Panc1 (cell line): ENCODE measurements around the gene RASA3. TPM values are rescaled to one million over a fixed set of nuclear protein-coding genes. Genes with fewer than 3 reads are reported as not detected.

ENCODE experiments used
- ATAC-seq: fragments of 200-7000 bp; cut with Tn5 transposase; 2 replicates; pipeline ENCODE4 v1.9.1; 2020; ENCODE audit warnings: mild to moderate bottlenecking, moderate library complexity
- BruUV-seq: library from RNA; stranded (reverse); fragments of 400-500 nt; replicated peaks from 2 replicates; lab custom pipeline; 2021; lab: Mats Ljungman, UMichigan
- CTCF ChIA-PET: fragments of 300-600 bp; sonication (Branson Sonifier 250); formaldehyde crosslinking; loops from one replicate; lab custom pipeline; 2022; ENCODE audit warnings: antibody characterized with exemption; lab: Charles Lee
- POLR2A ChIA-PET: fragments of 300-600 bp; sonication (Branson Sonifier 250); formaldehyde crosslinking; loops from one replicate; lab custom pipeline; 2022; ENCODE audit warnings: antibody characterized with exemption; lab: Charles Lee
- DNase-seq: peaks from one replicate; pipeline ENCODE4 v3.0.0-alpha.2; 2010; ENCODE audit warnings: low read depth, low spot score
- H3K27ac ChIP-seq: 2 replicates; pipeline ENCODE4 v1.5.1; 2011; ENCODE audit warnings: mild to moderate bottlenecking, low read length, inconsistent platforms
- H3K27me3 ChIP-seq: fragments of 200-500 bp; sonication (Bioruptor generic); 2 replicates; pipeline ENCODE4 v1.6.0; 2014; ENCODE audit warnings: low read length, inconsistent platforms; ENCODE audit not compliant: control insufficient read depth, insufficient read depth
- H3K36me3 ChIP-seq: fragments of 200-500 bp; sonication (Bioruptor generic); 2 replicates; pipeline ENCODE4 v1.5.1; 2014; ENCODE audit warnings: inconsistent platforms, mild to moderate bottlenecking, low read length, moderate library complexity; ENCODE audit not compliant: control insufficient read depth, insufficient read depth
- H3K4me1 ChIP-seq: 2 replicates; pipeline ENCODE4 v1.5.1; 2011; ENCODE audit warnings: inconsistent platforms, mild to moderate bottlenecking, low read length, moderate library complexity; ENCODE audit not compliant: control insufficient read depth, insufficient read depth
- H3K4me3 ChIP-seq, 2 experiments: 2 replicates each; pipeline ENCODE4 v1.5.1; 2011 to 2012; ENCODE audit warnings: low read depth in 2 of 2, low read length in 2 of 2, mild to moderate bottlenecking in 2 of 2, inconsistent platforms in 1 of 2, moderate library complexity in 1 of 2
- H3K9me3 ChIP-seq: fragments of 200-500 bp; sonication (Bioruptor generic); 2 replicates; pipeline ENCODE4 v1.5.1; 2014; ENCODE audit warnings: low read depth, mild to moderate bottlenecking, inconsistent platforms, low read length, moderate library complexity; ENCODE audit not compliant: control insufficient read depth, insufficient read depth
- POLR2AphosphoS5 ChIP-seq: IDR thresholded peaks from 2 replicates; pipeline ENCODE4 v1.6.1; 2012; ENCODE audit warnings: mild to moderate bottlenecking, low read depth, low read length, moderate library complexity
- SIN3A ChIP-seq: IDR thresholded peaks from 2 replicates; pipeline ENCODE4 v1.6.1; 2012; ENCODE audit warnings: low read depth, mild to moderate bottlenecking, low read length, moderate library complexity, borderline replicate concordance; ENCODE audit not compliant: insufficient read depth
- TCF7L2 ChIP-seq: IDR thresholded peaks from 2 replicates; pipeline ENCODE4 v1.6.1; 2011; ENCODE audit warnings: mild to moderate bottlenecking, low read depth, low read length, inconsistent platforms
- in situ Hi-C: cut with HindIII; loops from 2 replicates; pipeline ENCODE4 v1.10.0; 2016; ENCODE audit warnings: low sequenced_read_pairs, low pct_unique_long_range_greater_than_20kb
- intact Hi-C: fragments of 100-400 bp; cut with micrococcal nuclease; formaldehyde crosslinking; loops from one replicate; pipeline ENCODE4 v1.10.0; 2022; ENCODE audit not compliant: unreplicated experiment
- total RNA-seq: library from RNA; stranded (reverse); gene quantifications from one replicate; pipeline ENCODE4 v1.2.1, GENCODE V29; 2021; ENCODE audit not compliant: unreplicated experiment
- TF ChIP-seq, protein P1 (sequence below), 2 experiments: IDR thresholded peaks; 2 replicates each; pipeline ENCODE4 v1.6.1; 2011 to 2012; ENCODE audit warnings: low read depth in 2 of 2, control low read depth in 1 of 2, low read length in 1 of 2, mild to moderate bottlenecking in 1 of 2, moderate library complexity in 1 of 2; ENCODE audit not compliant: insufficient read depth in 1 of 2
- TF ChIP-seq, protein P2 (sequence below): fragments of 450-650 bp; IDR thresholded peaks from 2 replicates; pipeline ENCODE4 v1.5.1; 2017; ENCODE audit warnings: mild to moderate bottlenecking

RASA3 gene
- total RNA-seq, 1 experiment from 2014 or later = 33.7 TPM

DNA sequence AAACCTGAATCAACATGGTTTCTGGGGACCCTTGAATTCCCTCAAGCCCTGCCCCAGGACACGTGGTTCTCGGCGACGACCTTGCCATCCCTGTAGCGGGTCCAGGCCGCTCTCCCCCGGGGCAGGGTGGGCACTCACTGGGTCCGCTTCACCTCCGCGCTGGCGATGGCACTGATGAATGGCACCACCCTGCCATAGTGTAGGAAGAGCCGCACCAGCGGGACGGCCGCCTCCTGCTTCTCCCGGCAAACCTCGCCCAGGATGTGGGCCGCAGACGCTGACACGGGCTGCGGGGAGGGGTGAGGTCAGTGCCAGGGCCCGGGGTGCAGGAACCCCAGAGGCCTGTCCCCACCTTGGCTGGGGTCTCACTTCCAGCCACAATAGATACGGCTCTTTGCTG lies 114.5 kb downstream of the RASA3 start:
- Histone ChIP-seq H3K27ac (no peak overlapping the region), H3K9me3 (no peaks in the 10 kb centered on the region), H3K36me3 (no peaks in the 10 kb centered on the region), H3K4me1 (no peaks in the 10 kb centered on the region), H3K27me3 (no peaks in the 10 kb centered on the region), H3K4me3 (no peak overlapping the region)
- ChIA-PET POLR2A (no interaction called here), CTCF (interaction anchor here (0.5 to 0.7 kb wide), 2 partner anchors 202 to 208 kb away, joined by 3 to 4 read pairs; no protein-coding TSS in a partner anchor)
- TF ChIP-seq, protein P1, sequence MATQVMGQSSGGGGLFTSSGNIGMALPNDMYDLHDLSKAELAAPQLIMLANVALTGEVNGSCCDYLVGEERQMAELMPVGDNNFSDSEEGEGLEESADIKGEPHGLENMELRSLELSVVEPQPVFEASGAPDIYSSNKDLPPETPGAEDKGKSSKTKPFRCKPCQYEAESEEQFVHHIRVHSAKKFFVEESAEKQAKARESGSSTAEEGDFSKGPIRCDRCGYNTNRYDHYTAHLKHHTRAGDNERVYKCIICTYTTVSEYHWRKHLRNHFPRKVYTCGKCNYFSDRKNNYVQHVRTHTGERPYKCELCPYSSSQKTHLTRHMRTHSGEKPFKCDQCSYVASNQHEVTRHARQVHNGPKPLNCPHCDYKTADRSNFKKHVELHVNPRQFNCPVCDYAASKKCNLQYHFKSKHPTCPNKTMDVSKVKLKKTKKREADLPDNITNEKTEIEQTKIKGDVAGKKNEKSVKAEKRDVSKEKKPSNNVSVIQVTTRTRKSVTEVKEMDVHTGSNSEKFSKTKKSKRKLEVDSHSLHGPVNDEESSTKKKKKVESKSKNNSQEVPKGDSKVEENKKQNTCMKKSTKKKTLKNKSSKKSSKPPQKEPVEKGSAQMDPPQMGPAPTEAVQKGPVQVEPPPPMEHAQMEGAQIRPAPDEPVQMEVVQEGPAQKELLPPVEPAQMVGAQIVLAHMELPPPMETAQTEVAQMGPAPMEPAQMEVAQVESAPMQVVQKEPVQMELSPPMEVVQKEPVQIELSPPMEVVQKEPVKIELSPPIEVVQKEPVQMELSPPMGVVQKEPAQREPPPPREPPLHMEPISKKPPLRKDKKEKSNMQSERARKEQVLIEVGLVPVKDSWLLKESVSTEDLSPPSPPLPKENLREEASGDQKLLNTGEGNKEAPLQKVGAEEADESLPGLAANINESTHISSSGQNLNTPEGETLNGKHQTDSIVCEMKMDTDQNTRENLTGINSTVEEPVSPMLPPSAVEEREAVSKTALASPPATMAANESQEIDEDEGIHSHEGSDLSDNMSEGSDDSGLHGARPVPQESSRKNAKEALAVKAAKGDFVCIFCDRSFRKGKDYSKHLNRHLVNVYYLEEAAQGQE (IDR thresholded peaks at IDR 0.05; ENCODE audit: insufficient read depth in 1 of 2, low read depth in 2 of 2, low read length in 1 of 2) = no peak
- TF ChIP-seq TCF7L2 (no peak), POLR2AphosphoS5 (no peak), SIN3A (no peak)
- TF ChIP-seq, protein P2, sequence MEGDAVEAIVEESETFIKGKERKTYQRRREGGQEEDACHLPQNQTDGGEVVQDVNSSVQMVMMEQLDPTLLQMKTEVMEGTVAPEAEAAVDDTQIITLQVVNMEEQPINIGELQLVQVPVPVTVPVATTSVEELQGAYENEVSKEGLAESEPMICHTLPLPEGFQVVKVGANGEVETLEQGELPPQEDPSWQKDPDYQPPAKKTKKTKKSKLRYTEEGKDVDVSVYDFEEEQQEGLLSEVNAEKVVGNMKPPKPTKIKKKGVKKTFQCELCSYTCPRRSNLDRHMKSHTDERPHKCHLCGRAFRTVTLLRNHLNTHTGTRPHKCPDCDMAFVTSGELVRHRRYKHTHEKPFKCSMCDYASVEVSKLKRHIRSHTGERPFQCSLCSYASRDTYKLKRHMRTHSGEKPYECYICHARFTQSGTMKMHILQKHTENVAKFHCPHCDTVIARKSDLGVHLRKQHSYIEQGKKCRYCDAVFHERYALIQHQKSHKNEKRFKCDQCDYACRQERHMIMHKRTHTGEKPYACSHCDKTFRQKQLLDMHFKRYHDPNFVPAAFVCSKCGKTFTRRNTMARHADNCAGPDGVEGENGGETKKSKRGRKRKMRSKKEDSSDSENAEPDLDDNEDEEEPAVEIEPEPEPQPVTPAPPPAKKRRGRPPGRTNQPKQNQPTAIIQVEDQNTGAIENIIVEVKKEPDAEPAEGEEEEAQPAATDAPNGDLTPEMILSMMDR = no peak
- ATAC-seq (no peak), DNase-seq (no peak)
- intact Hi-C loops = no loop called here
- no TSS peak for BruUV-seq
- in situ Hi-C loops = no loop called here

DNA sequence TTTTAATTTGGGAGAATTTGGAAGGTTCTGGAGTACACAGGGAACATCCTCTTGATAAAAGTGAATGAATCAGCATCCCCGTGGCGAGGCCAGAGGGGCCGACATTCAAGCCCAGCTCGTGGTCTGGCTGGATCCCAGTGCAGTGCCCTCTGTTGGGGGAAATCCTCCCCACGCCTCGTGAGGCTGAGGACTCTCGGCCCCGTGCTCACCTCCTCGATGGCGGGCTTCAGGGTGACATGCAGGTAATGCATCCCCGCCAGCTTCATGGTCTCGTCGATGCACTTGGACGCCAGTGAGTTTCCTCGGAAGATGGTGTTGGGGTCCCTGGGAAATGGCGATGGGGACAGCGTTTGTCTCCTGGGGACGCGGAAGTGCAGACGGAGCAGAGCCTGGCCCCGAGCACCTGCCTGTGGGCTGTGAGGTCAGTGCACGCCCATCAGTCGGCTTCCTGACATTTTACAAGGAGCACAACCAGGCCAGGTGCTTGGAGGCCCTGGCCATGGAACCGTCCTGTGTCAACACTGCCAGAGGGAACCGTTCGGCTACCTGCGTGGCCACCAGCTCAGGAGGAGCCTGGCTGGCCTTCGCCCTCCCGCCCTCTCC lies 115.3 kb downstream of the RASA3 start:
- in situ Hi-C loops (no loop called here), intact Hi-C loops (no loop called here)
- no TSS peak for BruUV-seq
- no peaks in the 10 kb centered on the region for H3K9me3 ChIP-seq
- TF ChIP-seq, protein P1 (IDR thresholded peaks at IDR 0.05; ENCODE audit: insufficient read depth in 1 of 2, low read depth in 2 of 2, low read length in 1 of 2) = no peak
- TF ChIP-seq POLR2AphosphoS5 = no peak
- TF ChIP-seq SIN3A = no peak
- TF ChIP-seq, protein P2 = no peak; the same call in 1 of the 2 replicates
- no peak for TF ChIP-seq TCF7L2
- H3K27ac ChIP-seq = no peak overlapping the region
- POLR2A ChIA-PET = no interaction called here
- ATAC-seq = no peak
- no peak for DNase-seq
- CTCF ChIA-PET = interaction anchor here (0.7 kb wide), 1 partner anchor 209 kb away, joined by 3 read pairs; no protein-coding TSS in a partner anchor
- H3K27me3 ChIP-seq = no peaks in the 10 kb centered on the region
- H3K4me3 ChIP-seq = no peak overlapping the region
- no peaks in the 10 kb centered on the region for H3K36me3 ChIP-seq
- no peaks in the 10 kb centered on the region for H3K4me1 ChIP-seq
